ENCODE results near the gene DAPL1. TPM values are rescaled to one million over a fixed set of nuclear protein-coding genes. Genes with fewer than 3 reads are reported as not detected.

DAPL1 gene
- total RNA-seq, 2 experiments from 2014 or later = not detected

DNA sequence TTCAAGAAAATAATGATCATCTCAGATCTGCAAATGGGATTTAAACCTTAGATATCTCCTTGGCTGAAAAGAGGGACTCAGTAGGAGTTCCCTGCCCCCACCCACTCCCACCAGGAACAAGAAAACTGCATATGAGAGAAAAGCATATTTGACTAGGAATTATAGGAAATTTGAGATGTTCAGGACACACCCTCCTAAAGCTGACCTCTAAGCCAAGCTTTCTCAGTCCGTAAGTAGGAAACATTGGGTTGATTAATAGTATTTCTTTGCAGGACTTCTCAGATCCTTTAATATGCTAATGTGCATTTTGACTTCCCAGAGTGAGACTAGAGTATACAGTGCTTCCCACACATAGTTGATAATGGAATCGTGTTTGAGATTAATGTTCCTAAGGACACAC is 47.8 kb upstream of the DAPL1 start:
- no peak for ATAC-seq (ENCODE audit: poor library complexity)
- ChIA-PET CTCF (no interaction called here), POLR2A (no interaction called here)
- Mint-ChIP-seq H3K27me3 (peaks cover 61% of the 10 kb centered on the region), H3K4me3 (no peak overlapping the region), H3K36me3 (ENCODE audit: low read depth) (no peaks in the 10 kb centered on the region), H3K4me1 (ENCODE audit: low read depth) (no peaks in the 10 kb centered on the region), H3K9me3 (no peaks in the 10 kb centered on the region), H3K27ac (no peak overlapping the region)
- no peak for DNase-seq
- TF ChIP-seq, protein P1, sequence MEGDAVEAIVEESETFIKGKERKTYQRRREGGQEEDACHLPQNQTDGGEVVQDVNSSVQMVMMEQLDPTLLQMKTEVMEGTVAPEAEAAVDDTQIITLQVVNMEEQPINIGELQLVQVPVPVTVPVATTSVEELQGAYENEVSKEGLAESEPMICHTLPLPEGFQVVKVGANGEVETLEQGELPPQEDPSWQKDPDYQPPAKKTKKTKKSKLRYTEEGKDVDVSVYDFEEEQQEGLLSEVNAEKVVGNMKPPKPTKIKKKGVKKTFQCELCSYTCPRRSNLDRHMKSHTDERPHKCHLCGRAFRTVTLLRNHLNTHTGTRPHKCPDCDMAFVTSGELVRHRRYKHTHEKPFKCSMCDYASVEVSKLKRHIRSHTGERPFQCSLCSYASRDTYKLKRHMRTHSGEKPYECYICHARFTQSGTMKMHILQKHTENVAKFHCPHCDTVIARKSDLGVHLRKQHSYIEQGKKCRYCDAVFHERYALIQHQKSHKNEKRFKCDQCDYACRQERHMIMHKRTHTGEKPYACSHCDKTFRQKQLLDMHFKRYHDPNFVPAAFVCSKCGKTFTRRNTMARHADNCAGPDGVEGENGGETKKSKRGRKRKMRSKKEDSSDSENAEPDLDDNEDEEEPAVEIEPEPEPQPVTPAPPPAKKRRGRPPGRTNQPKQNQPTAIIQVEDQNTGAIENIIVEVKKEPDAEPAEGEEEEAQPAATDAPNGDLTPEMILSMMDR (IDR thresholded peaks at IDR 0.05) = no peak
- peaks cover 14 to 20% of the 10 kb centered on the region in 2 experiments for H3K27me3 ChIP-seq (ENCODE audit: control insufficient read depth in 1 of 2, insufficient read depth in 2 of 2, low read length in 2 of 2)
- H3K4me1 ChIP-seq (ENCODE audit: insufficient read depth, low read length) = no peaks in the 10 kb centered on the region
- no peak overlapping the region for H3K4me3 ChIP-seq (ENCODE audit: low read length)
- intact Hi-C loops (cut with DNase I, micrococcal nuclease) = loop anchor here (5.0 to 10.0 kb wide), 2 partner anchors 1242 to 1445 kb away; no protein-coding TSS in a partner anchor
- no peaks in the 10 kb centered on the region for H3K36me3 ChIP-seq (ENCODE audit: insufficient read depth, low read length)
- H3K9me3 ChIP-seq (ENCODE audit: control insufficient read depth in 1 of 2, insufficient read depth in 1 of 2, low read length in 2 of 2) = no peaks in the 10 kb centered on the region
- no peak overlapping the region for H3K27ac ChIP-seq (ENCODE audit: low read depth in 1 of 2, low read length in 2 of 2)

DNA sequence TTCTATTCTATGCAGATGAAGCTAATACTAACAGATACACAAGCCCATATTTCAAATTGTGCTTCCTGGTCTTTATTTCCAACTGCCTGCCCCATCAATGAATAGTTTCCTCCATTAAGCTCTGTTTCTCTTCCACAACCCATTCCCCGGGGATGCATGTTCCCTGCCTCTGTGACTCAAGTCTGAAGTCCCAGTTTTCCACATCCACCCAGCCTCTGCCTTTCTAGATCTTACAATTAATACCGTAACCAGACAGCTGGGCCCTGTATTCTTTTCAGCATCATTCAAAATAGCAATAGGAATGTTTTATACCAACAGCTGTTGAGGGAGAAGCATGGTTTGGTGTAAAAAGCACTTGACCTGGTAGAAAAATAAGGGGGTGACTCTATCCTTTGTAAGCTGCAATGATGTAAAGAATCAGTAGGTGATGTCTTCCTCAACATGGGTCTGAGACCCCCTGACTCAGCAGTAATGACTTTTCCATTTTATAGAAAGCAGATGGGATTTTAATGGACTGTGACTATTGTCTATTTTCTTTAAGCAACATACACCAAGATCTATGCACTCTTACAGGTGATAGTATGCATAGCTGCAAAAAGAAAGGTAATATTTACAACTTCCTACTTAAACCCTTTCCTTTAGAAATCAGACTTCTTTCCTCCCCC is 46.1 kb upstream of the DAPL1 start:
- intact Hi-C loops (cut with DNase I, micrococcal nuclease) = loop anchor here (5.0 to 10.0 kb wide), 2 partner anchors 1244 to 1447 kb away; no protein-coding TSS in a partner anchor
- no peaks in the 10 kb centered on the region for H3K4me1 Mint-ChIP-seq (ENCODE audit: low read depth)
- ATAC-seq (ENCODE audit: poor library complexity) = no peak
- DNase-seq = no peak
- Histone ChIP-seq H3K4me3 (ENCODE audit: low read length) (no peak overlapping the region), H3K9me3 (ENCODE audit: control insufficient read depth in 1 of 2, insufficient read depth in 1 of 2, low read length in 2 of 2) (no peaks in the 10 kb centered on the region), H3K27me3 (ENCODE audit: control insufficient read depth in 1 of 2, insufficient read depth in 2 of 2, low read length in 2 of 2) (peaks cover 14 to 20% of the 10 kb centered on the region in 2 experiments), H3K27ac (ENCODE audit: low read depth in 1 of 2, low read length in 2 of 2) (no peak overlapping the region), H3K4me1 (ENCODE audit: insufficient read depth, low read length) (no peaks in the 10 kb centered on the region), H3K36me3 (ENCODE audit: insufficient read depth, low read length) (no peaks in the 10 kb centered on the region)
- peaks cover 66% of the 10 kb centered on the region for H3K27me3 Mint-ChIP-seq
- H3K9me3 Mint-ChIP-seq = no peaks in the 10 kb centered on the region
- TF ChIP-seq, protein P1 (IDR thresholded peaks at IDR 0.05) = no peak
- H3K4me3 Mint-ChIP-seq = no peak overlapping the region
- CTCF ChIA-PET = interaction anchor here (1.1 kb wide), 1 partner anchor 725 kb away, joined by 3 read pairs; no protein-coding TSS in a partner anchor
- no peak overlapping the region for H3K27ac Mint-ChIP-seq
- H3K36me3 Mint-ChIP-seq (ENCODE audit: low read depth) = no peaks in the 10 kb centered on the region
- POLR2A ChIA-PET = no interaction called here

DNA sequence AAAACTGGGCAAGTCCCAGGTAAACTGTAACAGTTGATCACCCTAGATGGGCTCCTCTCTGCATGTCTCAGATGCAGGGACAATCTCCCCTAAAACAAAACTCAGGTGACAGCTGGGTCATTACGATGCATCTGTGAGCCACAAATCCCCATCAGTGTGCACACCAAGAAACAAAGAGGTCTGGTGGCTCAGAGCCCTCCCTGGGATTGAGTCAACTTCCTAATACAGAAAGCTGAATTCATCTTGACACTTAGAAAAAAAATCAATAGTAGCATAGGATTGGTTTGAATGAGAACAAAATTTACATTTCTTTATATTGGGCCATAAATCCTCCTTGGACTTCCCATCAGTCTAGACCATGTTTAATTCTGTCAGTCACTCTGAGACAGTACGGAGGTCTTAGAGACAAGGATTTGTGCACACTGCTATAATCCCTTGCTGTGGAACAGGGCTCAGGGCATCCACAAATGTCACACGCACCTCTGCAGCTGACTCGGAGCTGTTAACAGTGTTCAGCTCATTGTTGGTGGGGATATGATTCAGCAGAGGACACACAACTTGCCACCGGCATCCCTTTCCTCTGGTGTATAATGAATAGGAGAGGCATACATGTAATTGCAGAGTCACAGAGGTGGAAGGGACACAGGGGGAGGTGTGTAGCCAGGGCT is 44.5 kb upstream of the DAPL1 start:
- ChIA-PET POLR2A (no interaction called here), CTCF (interaction anchor here (1.1 kb wide), 1 partner anchor 726 kb away, joined by 3 read pairs; no protein-coding TSS in a partner anchor)
- H3K9me3 Mint-ChIP-seq = no peaks in the 10 kb centered on the region
- peaks cover 68% of the 10 kb centered on the region for H3K27me3 Mint-ChIP-seq
- intact Hi-C loops (cut with DNase I, micrococcal nuclease) = loop anchor here (5.0 to 10.0 kb wide), 6 partner anchors 296 to 1443 kb away; partner anchors contain the start of genes CCDC148 (in 1 of the 2) and PKP4 (in 1 of the 2)
- H3K27ac ChIP-seq (ENCODE audit: low read depth in 1 of 2, low read length in 2 of 2) = no peak overlapping the region
- no peaks in the 10 kb centered on the region for H3K36me3 Mint-ChIP-seq (ENCODE audit: low read depth)
- H3K36me3 ChIP-seq (ENCODE audit: insufficient read depth, low read length) = no peaks in the 10 kb centered on the region
- ATAC-seq (ENCODE audit: poor library complexity) = no peak
- DNase-seq = no peak
- H3K27me3 ChIP-seq (ENCODE audit: control insufficient read depth in 1 of 2, insufficient read depth in 2 of 2, low read length in 2 of 2) = peaks cover 14 to 20% of the 10 kb centered on the region in 2 experiments
- H3K4me3 Mint-ChIP-seq = no peak overlapping the region
- H3K27ac Mint-ChIP-seq = no peak overlapping the region
- no peaks in the 10 kb centered on the region for H3K4me1 ChIP-seq (ENCODE audit: insufficient read depth, low read length)
- TF ChIP-seq, protein P1 (IDR thresholded peaks at IDR 0.05) = no peak
- no peaks in the 10 kb centered on the region for H3K4me1 Mint-ChIP-seq (ENCODE audit: low read depth)
- no peaks in the 10 kb centered on the region for H3K9me3 ChIP-seq (ENCODE audit: control insufficient read depth in 1 of 2, insufficient read depth in 1 of 2, low read length in 2 of 2)
- H3K4me3 ChIP-seq (ENCODE audit: low read length) = no peak overlapping the region
